CD4-positive, alpha-beta T cell treated with Interleukin-15 for 4 hours (primary cell): ENCODE measurements around the gene GSC.
A peak's percentile ranks its signal among the peaks of the same experiment; 100 is the strongest.
"Not testable (repeated sequence)": the region's sequence is repeated elsewhere in the genome, so short reads cannot be mapped to it uniquely, and the experiment has no call there.

Experiments used
- DNase-seq: peaks from one replicate; pipeline ENCODE4 v3.0.0-alpha.2; 2020; ENCODE audit warnings: low spot score

GSC gene

GRCh38 chr14:94771906-94772490 lies 2.1 kb upstream of the GSC start:
- DNase-seq: no peak

- no peak for DNase-seq
Observed at GRCh38 chr14:94771158-94771905, 1.4 kb upstream of the GSC start.

GRCh38 chr14:94770815-94771157 lies 873 bp upstream of the GSC start:
- no peak for DNase-seq

GRCh38 chr14:94770251-94770749 lies 387 bp upstream of the GSC start:
- no peak for DNase-seq

GRCh38 chr14:94768521-94769390 lies 1.2 kb downstream of the GSC start:
- no peak for DNase-seq

- DNase-seq: no peak
Observed at GRCh38 chr14:94768141-94768520, 1.8 kb downstream of the GSC start.

- DNase-seq: no peak
Observed at GRCh38 chr14:94767321-94767878, 2.5 kb downstream of the GSC start.

- no peak for DNase-seq
Observed at GRCh38 chr14:94764573-94764972, 5.3 kb downstream of the GSC start.

GRCh38 chr14:94762431-94762830 lies 7.5 kb downstream of the GSC start:
- no peak for DNase-seq

- DNase-seq: no peak
Observed at GRCh38 chr14:94761997-94762377, 7.9 kb downstream of the GSC start.

GRCh38 chr14:94761348-94761996 lies 8.4 kb downstream of the GSC start:
- DNase-seq: no peak

GRCh38 chr14:94756310-94756882 lies 13.5 kb downstream of the GSC start:
- DNase-seq: no peak

GRCh38 chr14:94754391-94754942 lies 15.4 kb downstream of the GSC start:
- DNase-seq: no peak

GRCh38 chr14:94752591-94753436 lies 17.1 kb downstream of the GSC start:
- no peak for DNase-seq

- no peak for DNase-seq
Observed at GRCh38 chr14:94751956-94752355, 18.0 kb downstream of the GSC start.

- no peak for DNase-seq
Observed at GRCh38 chr14:94751321-94751720, 18.6 kb downstream of the GSC start.

- no peak for DNase-seq
Observed at GRCh38 chr14:94750371-94750770, 19.5 kb downstream of the GSC start.

GRCh38 chr14:94748667-94749347 lies 21.1 kb downstream of the GSC start:
- DNase-seq: peak; percentile 6

- no peak for DNase-seq
Observed at GRCh38 chr14:94747739-94748138, 22.2 kb downstream of the GSC start.

GRCh38 chr14:94747153-94747552 lies 22.8 kb downstream of the GSC start:
- not testable (repeated sequence) for DNase-seq
